ENCODE measurements around the gene MYLIP.

MYLIP gene

DNA sequence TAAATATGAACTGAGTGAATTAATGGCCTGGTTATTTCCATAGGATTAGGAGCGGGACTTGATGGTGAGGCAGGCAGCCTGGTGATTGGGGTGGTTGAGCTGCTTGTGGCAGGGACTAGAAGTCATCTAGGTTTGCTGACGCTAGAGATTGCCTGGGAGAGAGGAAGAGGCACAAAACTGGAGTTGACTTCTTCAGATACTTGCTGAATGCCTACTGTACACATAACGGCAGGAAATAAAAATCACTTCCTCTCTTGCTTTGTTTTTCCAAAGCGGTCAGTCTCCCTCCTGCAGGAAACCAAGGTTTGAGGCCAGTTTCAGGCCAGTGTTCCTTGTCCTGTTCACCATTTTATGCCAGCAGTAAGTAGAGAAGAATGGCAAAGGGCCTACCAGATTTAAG, 36.7 kb upstream of the MYLIP start:
- H3K4me1 ChIP-seq (ENCODE audit: insufficient read depth, low read length) = no peaks in the 10 kb centered on the region; the same call in 1 of the 2 replicates
- no peaks in the 10 kb centered on the region for H3K36me3 ChIP-seq (ENCODE audit: insufficient read depth, low read length)
- H3K27ac ChIP-seq (ENCODE audit: low read depth, low read length) = no peak overlapping the region
- no peak overlapping the region for H3K9ac ChIP-seq (ENCODE audit: low read depth, low read length)
- WGBS = 90% methylated on average over 4 of the region's 4 CpGs
- H3K9me3 ChIP-seq (ENCODE audit: insufficient read depth, low read depth, low read length) = no peaks in the 10 kb centered on the region
- H3K27me3 ChIP-seq (ENCODE audit: insufficient read depth, low read length) = no peaks in the 10 kb centered on the region
- no peak overlapping the region for H3K4me3 ChIP-seq (ENCODE audit: low read length)

DNA sequence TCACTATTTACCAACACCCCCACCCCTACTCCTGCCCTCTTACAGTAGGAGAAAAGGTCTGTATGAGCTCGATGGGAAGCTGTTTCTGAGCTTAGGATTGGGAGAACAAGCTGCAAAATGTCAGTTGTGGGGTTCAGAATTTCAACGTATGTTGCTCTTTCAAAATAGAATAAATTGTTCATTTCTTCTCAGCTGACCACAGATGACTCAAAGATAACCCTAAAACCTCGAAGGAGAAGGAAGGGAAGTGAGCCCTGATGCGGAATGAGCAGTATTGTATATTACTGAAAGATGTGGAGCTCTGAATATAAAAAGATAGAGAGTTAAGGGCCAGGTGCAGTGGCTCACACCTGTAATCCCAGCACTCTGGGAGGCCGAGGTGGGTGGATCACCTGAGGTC, 35.9 kb upstream of the MYLIP start:
- no peak overlapping the region for H3K9ac ChIP-seq (ENCODE audit: low read depth, low read length)
- H3K4me1 ChIP-seq (ENCODE audit: insufficient read depth, low read length) = no peaks in the 10 kb centered on the region; the same call in 1 of the 2 replicates
- no peak overlapping the region for H3K27ac ChIP-seq (ENCODE audit: low read depth, low read length)
- H3K9me3 ChIP-seq (ENCODE audit: insufficient read depth, low read depth, low read length) = no peaks in the 10 kb centered on the region
- 91% methylated on average over 4 of the region's 5 CpGs for WGBS
- H3K4me3 ChIP-seq (ENCODE audit: low read length) = no peak overlapping the region
- no peaks in the 10 kb centered on the region for H3K36me3 ChIP-seq (ENCODE audit: insufficient read depth, low read length)
- no peaks in the 10 kb centered on the region for H3K27me3 ChIP-seq (ENCODE audit: insufficient read depth, low read length)

DNA sequence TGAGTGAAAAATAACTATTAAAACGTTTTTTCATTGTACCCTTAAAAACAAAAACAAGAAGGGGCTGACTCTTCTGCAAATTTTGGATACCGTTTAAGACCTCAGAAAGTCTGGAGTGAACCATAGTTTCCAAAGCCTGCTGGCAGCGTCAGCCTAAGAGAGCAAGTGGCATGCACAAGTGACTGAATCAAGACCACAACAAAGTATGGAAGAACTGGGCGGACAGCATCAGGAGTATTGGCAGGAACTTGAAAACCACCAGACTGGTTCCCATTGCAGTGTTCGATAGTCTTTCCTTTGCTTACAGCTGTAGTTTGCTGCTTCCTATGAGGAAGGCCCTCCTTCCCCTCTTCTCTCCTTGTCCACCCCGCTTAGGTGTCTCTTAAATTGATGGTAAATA, 33.7 kb upstream of the MYLIP start:
- Histone ChIP-seq H3K9ac (ENCODE audit: low read depth, low read length) (no peak overlapping the region), H3K27ac (ENCODE audit: low read depth, low read length) (no peak overlapping the region), H3K36me3 (ENCODE audit: insufficient read depth, low read length) (no peaks in the 10 kb centered on the region), H3K4me1 (ENCODE audit: insufficient read depth, low read length) (no peaks in the 10 kb centered on the region; the same call in 1 of the 2 replicates), H3K9me3 (ENCODE audit: insufficient read depth, low read depth, low read length) (no peaks in the 10 kb centered on the region), H3K27me3 (ENCODE audit: insufficient read depth, low read length) (no peaks in the 10 kb centered on the region), H3K4me3 (ENCODE audit: low read length) (no peak overlapping the region)
- 91% methylated on average over 5 of the region's 6 CpGs for WGBS

DNA sequence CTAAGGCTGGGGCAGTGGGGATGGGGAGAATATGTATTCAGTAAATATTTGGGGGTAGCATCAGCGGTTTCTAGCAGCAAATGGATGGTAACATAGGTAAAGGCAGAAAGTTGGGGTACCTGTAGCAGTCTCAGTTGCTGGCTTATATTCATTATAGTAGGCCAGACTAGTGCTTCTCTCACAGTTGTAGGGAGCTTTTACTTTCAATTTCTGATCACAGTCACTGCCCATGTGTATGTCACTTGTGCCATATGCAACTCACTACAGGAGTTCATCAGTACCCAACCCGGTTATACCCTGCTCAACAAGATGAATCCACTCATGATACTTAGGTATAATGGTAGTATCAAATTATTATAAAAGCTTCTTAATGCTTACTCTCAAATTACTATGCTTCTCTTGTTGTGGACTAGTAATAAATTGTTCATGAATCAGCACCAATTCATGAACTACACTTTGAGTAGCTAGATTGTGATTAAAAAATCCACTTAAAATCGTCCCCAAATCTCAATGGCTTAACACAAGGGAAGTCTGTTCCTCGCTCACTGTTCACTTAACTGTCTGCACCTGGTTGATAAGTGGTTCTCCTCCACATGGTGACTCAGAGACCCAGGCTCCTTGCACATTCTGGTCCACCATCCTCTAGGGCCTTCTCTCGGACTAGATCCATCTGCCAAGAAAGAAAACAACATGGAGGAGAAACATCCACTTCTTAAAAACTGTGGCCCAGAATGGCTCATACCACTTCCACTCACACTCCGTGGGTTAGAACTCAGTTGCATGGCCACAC, 31.3 kb upstream of the MYLIP start:
- Histone ChIP-seq H3K27me3 (ENCODE audit: insufficient read depth, low read length) (no peaks in the 10 kb centered on the region), H3K9me3 (ENCODE audit: insufficient read depth, low read depth, low read length) (no peaks in the 10 kb centered on the region), H3K4me1 (ENCODE audit: insufficient read depth, low read length) (peaks cover 4% of the 10 kb centered on the region; the same call in 1 of the 2 replicates), H3K27ac (ENCODE audit: low read depth, low read length) (no peak overlapping the region), H3K9ac (ENCODE audit: low read depth, low read length) (no peak overlapping the region), H3K4me3 (ENCODE audit: low read length) (no peak overlapping the region), H3K36me3 (ENCODE audit: insufficient read depth, low read length) (no peaks in the 10 kb centered on the region)
- WGBS = 90% methylated on average over 6 of the region's 6 CpGs

DNA sequence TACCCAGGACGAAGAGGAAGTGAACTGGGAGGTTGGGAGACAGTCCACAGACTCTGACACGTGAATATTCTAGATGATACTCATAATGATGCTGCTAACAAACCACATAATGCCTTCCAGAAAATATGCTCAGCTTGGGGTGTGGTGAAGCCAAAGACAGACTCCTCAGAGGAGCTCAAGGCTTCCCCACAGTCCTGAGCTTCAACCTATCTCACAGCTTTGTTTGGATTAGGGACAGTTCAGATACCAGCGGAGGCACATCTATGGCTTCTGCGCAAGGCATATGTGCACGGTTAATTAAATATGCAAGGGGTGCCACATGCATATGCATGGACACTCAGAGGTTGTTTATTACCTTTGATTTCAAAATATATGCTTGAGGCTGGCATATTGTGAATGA, 30.7 kb upstream of the MYLIP start:
- WGBS = 95% methylated on average over 5 of the region's 5 CpGs
- Histone ChIP-seq H3K9me3 (ENCODE audit: insufficient read depth, low read depth, low read length) (no peaks in the 10 kb centered on the region), H3K4me3 (ENCODE audit: low read length) (no peak overlapping the region), H3K36me3 (ENCODE audit: insufficient read depth, low read length) (no peaks in the 10 kb centered on the region), H3K9ac (ENCODE audit: low read depth, low read length) (no peak overlapping the region), H3K4me1 (ENCODE audit: insufficient read depth, low read length) (peaks cover 4% of the 10 kb centered on the region; the same call in 1 of the 2 replicates), H3K27ac (ENCODE audit: low read depth, low read length) (no peak overlapping the region), H3K27me3 (ENCODE audit: insufficient read depth, low read length) (no peaks in the 10 kb centered on the region)

DNA sequence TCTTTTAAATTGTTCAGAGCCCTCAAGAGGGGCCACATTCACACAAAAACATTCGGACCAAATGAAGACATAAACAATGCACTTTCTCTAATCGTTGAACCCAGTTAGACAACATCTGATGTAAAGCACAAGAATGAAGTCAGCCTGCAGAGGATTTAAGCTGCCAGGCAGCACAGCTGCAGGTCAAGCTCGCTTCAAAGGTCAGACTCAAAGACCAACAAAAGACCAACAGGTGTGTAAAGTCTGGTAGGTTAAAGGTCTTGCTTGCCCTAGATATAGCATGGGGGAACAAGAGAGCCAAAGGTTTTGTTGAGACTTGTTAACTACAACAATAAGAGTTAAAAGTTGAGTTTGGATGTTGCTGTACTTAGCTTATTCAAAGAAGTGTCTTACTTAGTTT, 26.7 kb upstream of the MYLIP start:
- H3K36me3 ChIP-seq (ENCODE audit: insufficient read depth, low read length) = no peaks in the 10 kb centered on the region
- WGBS = 84% methylated on average over 3 of the region's 3 CpGs
- H3K4me3 ChIP-seq (ENCODE audit: low read length) = no peak overlapping the region
- no peaks in the 10 kb centered on the region for H3K27me3 ChIP-seq (ENCODE audit: insufficient read depth, low read length)
- H3K9ac ChIP-seq (ENCODE audit: low read depth, low read length) = no peak overlapping the region
- H3K27ac ChIP-seq (ENCODE audit: low read depth, low read length) = no peak overlapping the region
- 0 out of 2 replicates have a peak, but pooled peaks cover 4% of the 10 kb centered on the region for H3K4me1 ChIP-seq (ENCODE audit: insufficient read depth, low read length)
- no peaks in the 10 kb centered on the region for H3K9me3 ChIP-seq (ENCODE audit: insufficient read depth, low read depth, low read length)

DNA sequence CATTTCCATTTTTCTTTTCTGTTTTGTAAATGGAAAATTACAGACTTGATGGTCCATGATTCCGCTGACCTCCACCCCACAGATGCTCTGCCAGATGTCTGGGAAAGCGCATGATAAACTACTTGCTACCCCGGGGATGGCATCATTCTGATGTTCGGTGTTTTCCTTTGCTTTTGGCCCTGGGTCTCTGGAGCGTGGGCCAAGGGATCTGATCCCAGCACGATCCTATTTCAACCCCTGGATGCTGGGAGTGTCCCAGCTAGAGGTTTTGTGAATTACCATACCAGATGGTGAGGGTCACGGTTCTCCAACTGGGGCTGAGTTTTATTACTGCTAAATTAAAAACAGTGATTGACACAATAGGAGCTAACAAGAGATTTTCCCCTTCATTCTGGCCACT, 25.2 kb upstream of the MYLIP start:
- 97% methylated on average over 7 of the region's 7 CpGs for WGBS
- Histone ChIP-seq H3K27me3 (ENCODE audit: insufficient read depth, low read length) (no peaks in the 10 kb centered on the region), H3K4me1 (ENCODE audit: insufficient read depth, low read length) (0 out of 2 replicates have a peak, but pooled peaks cover 4% of the 10 kb centered on the region), H3K27ac (ENCODE audit: low read depth, low read length) (no peak overlapping the region), H3K4me3 (ENCODE audit: low read length) (no peak overlapping the region), H3K9me3 (ENCODE audit: insufficient read depth, low read depth, low read length) (no peaks in the 10 kb centered on the region), H3K36me3 (ENCODE audit: insufficient read depth, low read length) (no peaks in the 10 kb centered on the region), H3K9ac (ENCODE audit: low read depth, low read length) (no peak overlapping the region)

DNA sequence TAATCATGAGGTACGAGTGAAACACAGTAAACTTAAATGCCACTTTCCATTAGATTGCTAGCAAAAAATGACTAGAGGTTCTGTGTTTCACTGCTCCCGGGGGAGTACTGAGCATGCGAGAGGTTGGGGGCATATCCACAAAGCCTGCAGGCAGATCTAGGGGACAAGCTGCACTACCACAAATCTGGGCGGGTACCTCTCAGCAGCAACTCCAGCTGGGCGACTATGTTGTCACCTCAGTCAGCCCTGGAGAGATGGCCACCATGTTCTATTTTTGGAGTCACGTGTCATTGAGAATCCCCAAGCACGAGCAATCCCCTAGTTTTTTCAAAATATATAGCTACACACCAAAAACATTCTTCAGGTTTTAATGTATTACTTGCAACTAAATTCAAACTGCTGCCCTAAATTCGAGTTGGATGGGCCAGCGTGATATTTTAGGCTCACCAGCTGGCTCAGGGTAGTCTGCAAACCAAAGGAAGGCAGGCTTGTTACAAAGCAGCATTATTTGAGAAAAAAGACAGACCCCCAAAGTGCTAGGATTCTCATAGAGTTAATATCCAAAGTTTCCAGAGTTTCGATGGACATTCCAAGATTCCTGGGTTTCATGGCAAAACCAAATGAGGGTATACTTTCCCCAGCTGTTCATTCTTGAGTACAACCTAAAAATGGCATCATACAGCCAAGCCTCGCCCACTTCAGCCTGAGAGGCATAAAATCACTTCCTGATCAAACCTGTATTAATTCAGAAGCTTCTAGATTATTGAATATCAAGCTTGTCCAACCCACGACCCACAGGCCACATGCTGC, 24.1 kb upstream of the MYLIP start:
- Histone ChIP-seq H3K9me3 (ENCODE audit: insufficient read depth, low read depth, low read length) (no peaks in the 10 kb centered on the region), H3K4me3 (ENCODE audit: low read length) (no peak overlapping the region), H3K36me3 (ENCODE audit: insufficient read depth, low read length) (no peaks in the 10 kb centered on the region), H3K27ac (ENCODE audit: low read depth, low read length) (no peak overlapping the region), H3K4me1 (ENCODE audit: insufficient read depth, low read length) (0 out of 2 replicates have a peak, but pooled peaks cover 4% of the 10 kb centered on the region), H3K9ac (ENCODE audit: low read depth, low read length) (no peak overlapping the region), H3K27me3 (ENCODE audit: insufficient read depth, low read length) (no peaks in the 10 kb centered on the region)
- WGBS = 94% methylated on average over 12 of the region's 12 CpGs

DNA sequence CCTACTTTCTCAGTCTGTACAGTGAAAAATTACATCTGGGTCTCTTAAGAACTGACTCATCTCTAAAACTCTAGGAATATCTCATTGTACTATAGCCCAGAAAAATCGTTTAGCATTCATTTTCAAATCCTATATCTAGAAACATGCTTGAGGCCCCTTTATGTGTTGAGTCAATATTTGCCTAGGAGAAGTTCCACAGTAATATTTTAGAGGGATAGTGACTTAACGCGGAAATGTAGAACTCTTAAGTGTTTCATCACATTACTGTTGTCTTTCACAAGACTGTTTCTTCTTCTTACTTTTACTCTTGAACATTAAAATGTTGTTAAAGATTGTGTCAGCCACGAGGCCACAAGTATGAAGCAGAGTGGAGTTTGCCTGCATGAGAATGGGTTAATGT, 23.0 kb upstream of the MYLIP start:
- no peaks in the 10 kb centered on the region for H3K36me3 ChIP-seq (ENCODE audit: insufficient read depth, low read length)
- no peaks in the 10 kb centered on the region for H3K27me3 ChIP-seq (ENCODE audit: insufficient read depth, low read length)
- no peak overlapping the region for H3K4me3 ChIP-seq (ENCODE audit: low read length)
- no peaks in the 10 kb centered on the region for H3K9me3 ChIP-seq (ENCODE audit: insufficient read depth, low read depth, low read length)
- 0 out of 2 replicates have a peak, but pooled peaks cover 4% of the 10 kb centered on the region for H3K4me1 ChIP-seq (ENCODE audit: insufficient read depth, low read length)
- no peak overlapping the region for H3K27ac ChIP-seq (ENCODE audit: low read depth, low read length)
- H3K9ac ChIP-seq (ENCODE audit: low read depth, low read length) = no peak overlapping the region
- no CpG with 5 or more reads among the region's 4 CpGs for WGBS

DNA sequence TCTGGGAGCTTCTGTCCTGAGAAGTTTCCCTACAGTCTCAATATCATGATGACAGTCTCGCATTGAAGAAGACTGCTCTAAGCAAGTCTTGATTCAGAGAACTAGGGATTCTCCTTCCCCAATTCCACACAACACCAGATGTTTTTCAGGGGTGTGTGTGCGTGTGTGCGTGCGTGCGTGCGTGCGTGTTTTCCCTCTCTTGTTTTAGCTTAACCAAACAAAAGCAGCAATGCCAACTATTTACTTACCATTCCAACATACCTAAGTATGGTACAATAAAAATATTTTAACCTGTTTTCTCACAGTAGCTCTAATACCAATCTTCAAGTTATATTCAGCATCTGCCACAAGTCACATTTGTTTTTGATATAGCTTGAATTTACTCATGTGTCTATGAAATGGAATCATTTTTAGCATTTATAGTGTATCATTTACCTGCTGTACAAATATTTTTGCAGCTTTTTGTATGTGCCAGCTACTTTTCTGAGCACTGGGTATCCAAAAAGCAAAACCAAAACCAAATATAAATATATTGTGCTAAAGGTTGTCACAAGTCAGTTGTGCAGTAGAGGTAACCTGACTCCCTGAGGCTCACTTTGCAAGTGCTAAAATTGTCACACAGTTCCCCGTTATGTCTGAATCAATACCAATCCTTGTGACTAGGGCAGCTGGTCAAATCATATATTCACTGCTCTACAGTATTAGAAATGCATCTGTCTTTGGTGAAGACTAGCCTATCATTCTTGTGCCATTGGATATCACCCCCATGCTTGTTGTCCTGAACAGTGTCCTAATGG, 21.7 kb upstream of the MYLIP start:
- H3K27me3 ChIP-seq (ENCODE audit: insufficient read depth, low read length) = no peaks in the 10 kb centered on the region
- no peaks in the 10 kb centered on the region for H3K36me3 ChIP-seq (ENCODE audit: insufficient read depth, low read length)
- no peaks in the 10 kb centered on the region for H3K9me3 ChIP-seq (ENCODE audit: insufficient read depth, low read depth, low read length)
- H3K4me1 ChIP-seq (ENCODE audit: insufficient read depth, low read length) = 0 out of 2 replicates have a peak, but pooled peaks cover 2% of the 10 kb centered on the region
- WGBS = 97% methylated on average over 8 of the region's 8 CpGs
- H3K27ac ChIP-seq (ENCODE audit: low read depth, low read length) = no peak overlapping the region
- no peak overlapping the region for H3K9ac ChIP-seq (ENCODE audit: low read depth, low read length)
- H3K4me3 ChIP-seq (ENCODE audit: low read length) = no peak overlapping the region

DNA sequence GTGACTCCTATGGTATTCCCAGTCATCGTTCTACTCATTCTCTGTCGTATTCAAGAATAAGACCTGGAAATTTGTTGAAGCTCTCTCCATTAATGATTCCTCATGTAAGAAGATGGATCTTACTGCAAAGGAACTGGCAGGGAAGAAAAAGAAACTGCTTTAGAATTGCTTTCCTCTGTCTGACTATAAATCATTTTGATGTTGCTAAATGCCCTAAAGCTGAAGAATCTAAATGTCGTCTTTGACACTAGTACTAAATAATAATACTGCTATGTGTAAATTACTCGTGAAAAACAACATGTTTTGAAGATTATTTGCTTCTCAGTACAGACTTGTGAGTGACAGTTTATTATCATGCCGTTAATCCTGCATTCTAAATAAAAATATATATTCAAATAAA, 20.5 kb upstream of the MYLIP start:
- Histone ChIP-seq H3K4me1 (ENCODE audit: insufficient read depth, low read length) (no peaks in the 10 kb centered on the region), H3K27ac (ENCODE audit: low read depth, low read length) (no peak overlapping the region), H3K36me3 (ENCODE audit: insufficient read depth, low read length) (no peaks in the 10 kb centered on the region), H3K4me3 (ENCODE audit: low read length) (no peak overlapping the region), H3K9ac (ENCODE audit: low read depth, low read length) (no peak overlapping the region), H3K27me3 (ENCODE audit: insufficient read depth, low read length) (no peaks in the 10 kb centered on the region), H3K9me3 (ENCODE audit: insufficient read depth, low read depth, low read length) (no peaks in the 10 kb centered on the region)
- 91% methylated on average over 3 of the region's 5 CpGs for WGBS
